Loucy (cell line): ENCODE measurements around the gene ASTN2.

Experiments
- EZH2phosphoT487 ChIP-seq: fragments of 200-600 bp; IDR thresholded peaks from 2 replicates; pipeline ENCODE4 v1.6.1; 2018; ENCODE audit warnings: antibody characterized with exemption, mild to moderate bottlenecking, moderate library complexity, borderline replicate concordance
- TF ChIP-seq, protein P1 (sequence below): fragments of 200-600 bp; sonication (generic); conservative IDR thresholded peaks from 2 replicates; pipeline ENCODE4 v1.5.1; 2014; ENCODE audit warnings: mild to moderate bottlenecking, antibody characterized with exemption, low read length

DNA sequence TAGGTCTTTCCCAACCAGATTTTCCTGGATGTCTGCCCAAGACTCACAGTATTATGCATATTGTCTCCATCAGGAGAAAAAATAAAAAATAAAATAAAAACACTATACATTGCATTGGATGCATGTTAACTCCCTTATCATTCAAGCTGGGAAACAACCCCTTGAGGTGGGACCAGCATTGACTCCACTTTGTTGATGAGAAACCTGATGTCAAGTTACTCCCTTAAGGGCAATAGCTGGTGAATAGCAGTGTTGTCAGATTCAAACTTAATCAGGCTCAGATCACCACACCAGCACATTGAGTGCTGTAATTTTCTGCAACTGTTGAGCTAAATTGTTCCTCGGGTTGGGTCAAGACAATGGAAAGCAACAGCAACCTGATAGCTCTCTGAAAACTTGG, 991.7 kb downstream of the ASTN2 start:
- TF ChIP-seq, protein P1, sequence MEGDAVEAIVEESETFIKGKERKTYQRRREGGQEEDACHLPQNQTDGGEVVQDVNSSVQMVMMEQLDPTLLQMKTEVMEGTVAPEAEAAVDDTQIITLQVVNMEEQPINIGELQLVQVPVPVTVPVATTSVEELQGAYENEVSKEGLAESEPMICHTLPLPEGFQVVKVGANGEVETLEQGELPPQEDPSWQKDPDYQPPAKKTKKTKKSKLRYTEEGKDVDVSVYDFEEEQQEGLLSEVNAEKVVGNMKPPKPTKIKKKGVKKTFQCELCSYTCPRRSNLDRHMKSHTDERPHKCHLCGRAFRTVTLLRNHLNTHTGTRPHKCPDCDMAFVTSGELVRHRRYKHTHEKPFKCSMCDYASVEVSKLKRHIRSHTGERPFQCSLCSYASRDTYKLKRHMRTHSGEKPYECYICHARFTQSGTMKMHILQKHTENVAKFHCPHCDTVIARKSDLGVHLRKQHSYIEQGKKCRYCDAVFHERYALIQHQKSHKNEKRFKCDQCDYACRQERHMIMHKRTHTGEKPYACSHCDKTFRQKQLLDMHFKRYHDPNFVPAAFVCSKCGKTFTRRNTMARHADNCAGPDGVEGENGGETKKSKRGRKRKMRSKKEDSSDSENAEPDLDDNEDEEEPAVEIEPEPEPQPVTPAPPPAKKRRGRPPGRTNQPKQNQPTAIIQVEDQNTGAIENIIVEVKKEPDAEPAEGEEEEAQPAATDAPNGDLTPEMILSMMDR: no peak
- no peak for TF ChIP-seq EZH2phosphoT487
